Measurements from ENCODE around the gene IMMP2L.

GRCh38 chr7:110724811-110725210 lies 837.5 kb downstream of the IMMP2L start:
- TF ChIP-seq, protein P1, sequence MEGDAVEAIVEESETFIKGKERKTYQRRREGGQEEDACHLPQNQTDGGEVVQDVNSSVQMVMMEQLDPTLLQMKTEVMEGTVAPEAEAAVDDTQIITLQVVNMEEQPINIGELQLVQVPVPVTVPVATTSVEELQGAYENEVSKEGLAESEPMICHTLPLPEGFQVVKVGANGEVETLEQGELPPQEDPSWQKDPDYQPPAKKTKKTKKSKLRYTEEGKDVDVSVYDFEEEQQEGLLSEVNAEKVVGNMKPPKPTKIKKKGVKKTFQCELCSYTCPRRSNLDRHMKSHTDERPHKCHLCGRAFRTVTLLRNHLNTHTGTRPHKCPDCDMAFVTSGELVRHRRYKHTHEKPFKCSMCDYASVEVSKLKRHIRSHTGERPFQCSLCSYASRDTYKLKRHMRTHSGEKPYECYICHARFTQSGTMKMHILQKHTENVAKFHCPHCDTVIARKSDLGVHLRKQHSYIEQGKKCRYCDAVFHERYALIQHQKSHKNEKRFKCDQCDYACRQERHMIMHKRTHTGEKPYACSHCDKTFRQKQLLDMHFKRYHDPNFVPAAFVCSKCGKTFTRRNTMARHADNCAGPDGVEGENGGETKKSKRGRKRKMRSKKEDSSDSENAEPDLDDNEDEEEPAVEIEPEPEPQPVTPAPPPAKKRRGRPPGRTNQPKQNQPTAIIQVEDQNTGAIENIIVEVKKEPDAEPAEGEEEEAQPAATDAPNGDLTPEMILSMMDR (conservative IDR thresholded peaks at IDR 0.05): no peak
- TF ChIP-seq ZFX (IDR thresholded peaks at IDR 0.05): no peak

Measured in C4-2B (cell line).